Prostate gland (tissue), 2 donors: ENCODE measurements around the gene MARS1. TPM values are rescaled to one million over a fixed set of nuclear protein-coding genes. Genes with fewer than 3 reads are reported as not detected.
"Not testable (repeated sequence)": the region's sequence is repeated elsewhere in the genome, so short reads cannot be mapped to it uniquely, and the experiment has no call there.

Source experiments
- DNase-seq: peaks from one replicate; pipeline ENCODE4 v3.0.0-alpha.2; 2019; ENCODE audit warnings: low spot score
- H3K27ac ChIP-seq, 2 donors: fragments of 200-600 bp; sonication (generic); 2 replicates each; pipeline ENCODE4 v1.5.1; 2017 to 2019
- H3K27me3 ChIP-seq: fragments of 200-600 bp; sonication (generic); replicated peaks from 2 replicates; pipeline ENCODE4 v1.5.1; 2019; ENCODE audit not compliant: insufficient read depth
- H3K36me3 ChIP-seq, 2 donors: fragments of 200-600 bp; sonication (generic); 1 replicate in 1 of 2; 2 replicates in 1 of 2; pipeline versions ENCODE4 v1.5.1 to v1.8.1; 2017 to 2019
- H3K4me1 ChIP-seq: fragments of 200-600 bp; sonication (generic); replicated peaks from 2 replicates; pipeline ENCODE4 v1.5.1; 2019
- H3K4me3 ChIP-seq, 2 donors: fragments of 200-600 bp; sonication (generic); 2 replicates each; pipeline ENCODE4 v1.5.1; 2017 to 2019
- H3K9me3 ChIP-seq: fragments of 200-600 bp; sonication (generic); 2 replicates; pipeline ENCODE4 v1.5.1; 2017
- POLR2A ChIP-seq: fragments of 450-650 bp; IDR thresholded peaks from one replicate; pipeline ENCODE4 v1.6.1; 2016; ENCODE audit warnings: antibody characterized with exemption, mild to moderate bottlenecking
- POLR2AphosphoS5 ChIP-seq: sonication (generic); formaldehyde crosslinking; IDR thresholded peaks from one replicate; pipeline ENCODE4 v1.6.1; 2017; ENCODE audit warnings: antibody characterized with exemption
- WGBS: methylation state at CpG from one replicate; pipeline ENCODE4 v1.1.5; 2018; 5-methylcytosine and 5-hydroxymethylcytosine counted together
- intact Hi-C: fragments of 100-400 bp; cut with DNase I; formaldehyde crosslinking; loops from one replicate; pipeline ENCODE4 v1.14.2; 2022
- total RNA-seq, 2 donors: library from RNA; depleted of rRNA; stranded (reverse); fragments of >200 nt; gene quantifications; one replicate each; pipeline ENCODE4 v1.1.0, GENCODE V29; 2016
- TF ChIP-seq, protein P1 (sequence below), 4 experiments: fragments of 200-600 bp in 2 of 4; fragments of 450-650 bp in 2 of 4; sonication (generic) in 2 of 4; IDR thresholded peaks; 1 replicate in 3 of 4; 2 replicates in 1 of 4; pipeline ENCODE4 v1.5.1; 2016 to 2019; ENCODE audit warnings: antibody characterized with exemption in 4 of 4, mild to moderate bottlenecking in 2 of 4, moderate library complexity in 2 of 4

Gene MARS1
- total RNA-seq, 2 donors from 2014 or later: 67.2 to 90.0 TPM

DNA sequence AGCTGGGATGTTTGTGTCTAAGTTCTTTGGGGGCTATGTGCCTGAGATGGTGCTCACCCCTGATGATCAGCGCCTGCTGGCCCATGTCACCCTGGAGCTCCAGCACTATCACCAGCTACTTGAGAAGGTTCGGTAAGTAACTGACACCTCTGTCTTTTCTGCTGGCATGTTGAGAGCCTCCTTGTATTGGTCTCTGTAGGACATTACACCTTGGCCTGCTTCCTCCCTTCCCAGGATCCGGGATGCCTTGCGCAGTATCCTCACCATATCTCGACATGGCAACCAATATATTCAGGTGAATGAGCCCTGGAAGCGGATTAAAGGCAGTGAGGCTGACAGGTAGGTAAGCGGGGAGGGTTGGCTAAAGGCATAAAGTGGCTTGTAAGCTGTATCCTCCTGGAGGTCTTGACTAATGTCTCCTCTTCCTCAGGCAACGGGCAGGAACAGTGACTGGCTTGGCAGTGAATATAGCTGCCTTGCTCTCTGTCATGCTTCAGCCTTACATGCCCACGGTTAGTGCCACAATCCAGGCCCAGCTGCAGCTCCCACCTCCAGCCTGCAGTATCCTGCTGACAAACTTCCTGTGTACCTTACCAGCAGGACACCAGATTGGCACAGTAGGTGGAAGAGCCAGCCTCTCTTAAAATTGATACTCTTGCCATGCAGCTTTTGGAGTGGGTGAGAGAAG, 27.0 kb downstream of the MARS1 start:
- 87% methylated on average over 9 of the region's 9 CpGs for WGBS
- Histone ChIP-seq H3K9me3 (no peaks in the 10 kb centered on the region), H3K4me1 (peaks cover 5% of the 10 kb centered on the region), H3K27ac (peak overlapping the region; percentile 32 to 99), H3K27me3 (no peaks in the 10 kb centered on the region), H3K36me3 (peaks cover 3% of the 10 kb centered on the region in 2 donors), H3K4me3 (no peak overlapping the region)
- intact Hi-C loops: no loop called here
- no peak for DNase-seq
- TF ChIP-seq POLR2AphosphoS5 (peak; percentile 63), POLR2A (no peak)

DNA sequence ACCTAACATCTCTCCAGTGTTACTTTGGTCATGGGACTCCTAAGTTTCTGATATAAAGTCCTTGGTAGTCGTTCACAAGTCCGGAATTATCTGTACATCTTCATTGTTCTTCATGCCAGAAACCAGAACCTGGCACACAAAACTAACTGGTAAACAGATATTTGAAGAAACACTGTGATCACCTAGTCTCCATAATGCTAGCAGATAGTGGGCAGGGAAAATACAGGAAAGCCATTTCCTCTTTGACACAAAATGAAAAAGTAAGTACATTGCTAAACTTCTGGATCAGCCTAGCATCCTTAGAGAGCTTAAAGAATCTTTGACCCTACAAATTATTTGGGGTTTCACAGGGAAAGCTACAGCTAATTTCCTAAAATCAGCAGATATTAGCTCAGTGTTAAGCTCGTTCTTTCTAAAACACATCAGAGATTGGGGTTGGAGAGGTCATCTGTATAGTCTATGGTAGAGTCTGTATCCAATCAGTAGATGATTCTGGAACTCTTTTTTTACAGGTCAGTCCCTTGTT, 27.6 kb downstream of the MARS1 start:
- Histone ChIP-seq H3K4me1 (peaks cover 5% of the 10 kb centered on the region), H3K27ac (peak overlapping the region; percentile 32 to 99), H3K4me3 (no peak overlapping the region), H3K27me3 (no peaks in the 10 kb centered on the region), H3K36me3 (peaks cover 3% of the 10 kb centered on the region in 2 donors), H3K9me3 (no peaks in the 10 kb centered on the region)
- intact Hi-C loops: no loop called here
- WGBS: 43% methylated on average over 3 of the region's 3 CpGs
- TF ChIP-seq POLR2AphosphoS5: no peak
- TF ChIP-seq POLR2A: no peak
- TF ChIP-seq, protein P1, sequence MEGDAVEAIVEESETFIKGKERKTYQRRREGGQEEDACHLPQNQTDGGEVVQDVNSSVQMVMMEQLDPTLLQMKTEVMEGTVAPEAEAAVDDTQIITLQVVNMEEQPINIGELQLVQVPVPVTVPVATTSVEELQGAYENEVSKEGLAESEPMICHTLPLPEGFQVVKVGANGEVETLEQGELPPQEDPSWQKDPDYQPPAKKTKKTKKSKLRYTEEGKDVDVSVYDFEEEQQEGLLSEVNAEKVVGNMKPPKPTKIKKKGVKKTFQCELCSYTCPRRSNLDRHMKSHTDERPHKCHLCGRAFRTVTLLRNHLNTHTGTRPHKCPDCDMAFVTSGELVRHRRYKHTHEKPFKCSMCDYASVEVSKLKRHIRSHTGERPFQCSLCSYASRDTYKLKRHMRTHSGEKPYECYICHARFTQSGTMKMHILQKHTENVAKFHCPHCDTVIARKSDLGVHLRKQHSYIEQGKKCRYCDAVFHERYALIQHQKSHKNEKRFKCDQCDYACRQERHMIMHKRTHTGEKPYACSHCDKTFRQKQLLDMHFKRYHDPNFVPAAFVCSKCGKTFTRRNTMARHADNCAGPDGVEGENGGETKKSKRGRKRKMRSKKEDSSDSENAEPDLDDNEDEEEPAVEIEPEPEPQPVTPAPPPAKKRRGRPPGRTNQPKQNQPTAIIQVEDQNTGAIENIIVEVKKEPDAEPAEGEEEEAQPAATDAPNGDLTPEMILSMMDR (IDR thresholded peaks at IDR 0.05): no peak
- DNase-seq: no peak

- WGBS: 82% methylated on average over 11 of the region's 11 CpGs
- DNase-seq: no peak
- H3K4me1 ChIP-seq: peaks cover 5% of the 10 kb centered on the region
- no peak overlapping the region for H3K4me3 ChIP-seq
- peaks cover 3% of the 10 kb centered on the region in 2 donors for H3K36me3 ChIP-seq
- H3K9me3 ChIP-seq: no peaks in the 10 kb centered on the region
- intact Hi-C loops: no loop called here
- no peaks in the 10 kb centered on the region for H3K27me3 ChIP-seq
- peak overlapping the region in 1 of 2 donors; percentile 99 for H3K27ac ChIP-seq
- TF ChIP-seq, protein P1 (IDR thresholded peaks at IDR 0.05): no peak
- TF ChIP-seq POLR2AphosphoS5 (no peak), POLR2A (no peak)
These were observed 28.2 kb downstream of the MARS1 start for GRCh38 chr12:57515934-57516541.

DNA sequence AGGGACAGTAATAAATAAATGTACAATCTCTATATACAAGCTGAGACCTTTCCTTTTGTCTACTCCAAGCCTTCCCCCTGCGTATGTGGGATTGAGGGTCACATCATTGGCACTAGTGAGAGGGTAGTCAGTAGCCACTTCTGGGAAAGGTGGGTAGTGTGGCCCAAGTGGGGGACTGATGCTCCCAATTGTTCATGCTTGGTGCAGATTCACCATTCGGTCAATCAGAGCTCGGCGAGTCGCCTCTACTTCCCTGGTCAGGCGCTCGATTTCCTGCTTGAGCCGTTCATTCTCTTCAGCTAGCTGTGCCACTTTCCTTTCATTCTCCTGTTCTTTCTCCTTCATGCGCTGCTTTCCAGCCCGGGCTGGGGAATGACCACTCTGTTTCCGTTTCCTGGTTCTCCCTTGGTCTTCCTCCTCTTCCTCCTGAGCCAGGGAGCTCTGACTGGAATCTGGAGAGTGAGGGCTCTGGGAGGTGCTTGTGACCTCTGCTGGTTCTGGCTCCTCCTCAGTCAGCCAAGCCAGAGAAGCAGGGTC, 28.8 kb downstream of the MARS1 start:
- Histone ChIP-seq H3K36me3 (peaks cover 2 to 3% of the 10 kb centered on the region in 2 donors), H3K9me3 (no peaks in the 10 kb centered on the region), H3K4me3 (no peak overlapping the region), H3K27me3 (no peaks in the 10 kb centered on the region), H3K27ac (peak overlapping the region; percentile 99), H3K4me1 (peaks cover 5% of the 10 kb centered on the region)
- intact Hi-C loops: no loop called here
- TF ChIP-seq, protein P1 (IDR thresholded peaks at IDR 0.05): no peak
- TF ChIP-seq POLR2AphosphoS5 (no peak), POLR2A (no peak)
- WGBS: 90% methylated on average over 11 of the region's 11 CpGs
- DNase-seq: no peak

DNA sequence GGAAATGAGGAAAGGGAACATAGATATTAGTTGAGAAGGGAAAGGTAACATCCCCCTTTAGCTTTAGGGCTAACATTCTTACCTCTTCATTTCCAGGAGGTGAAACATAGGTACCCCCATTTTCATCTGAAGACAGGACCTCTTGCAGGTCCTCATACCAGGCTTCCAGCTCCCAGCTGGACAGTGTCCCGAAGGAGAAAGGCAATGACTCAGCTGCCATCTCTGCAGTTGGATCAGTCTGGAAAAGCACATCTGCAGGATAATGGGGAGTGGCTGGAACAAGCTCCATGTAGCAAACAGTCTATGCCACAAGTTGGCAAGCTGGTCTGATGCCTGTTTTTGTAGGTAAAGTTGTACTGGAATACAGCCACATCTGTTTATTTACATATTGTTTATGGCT, 29.3 kb downstream of the MARS1 start:
- Histone ChIP-seq H3K9me3 (no peaks in the 10 kb centered on the region), H3K27ac (peak overlapping the region; percentile 99), H3K4me1 (peaks cover 5% of the 10 kb centered on the region), H3K36me3 (peaks cover 0 to 3% of the 10 kb centered on the region in 2 donors), H3K27me3 (no peaks in the 10 kb centered on the region), H3K4me3 (no peak overlapping the region)
- 6% methylated on average over 1 of the region's 1 CpG for WGBS
- intact Hi-C loops: no loop called here
- DNase-seq: peak; percentile 29
- TF ChIP-seq, protein P1 (IDR thresholded peaks at IDR 0.05): no peak
- TF ChIP-seq POLR2A: no peak
- TF ChIP-seq POLR2AphosphoS5: no peak

- WGBS: 85% methylated on average over 10 of the region's 10 CpGs
- intact Hi-C loops: not testable (repeated sequence)
These were observed 29.9 kb downstream of the MARS1 start for GRCh38 chr12:57517718-57518117.

More at GRCh38 chr12:57517718-57518117, 29.9 kb downstream of the MARS1 start:
- H3K4me3 ChIP-seq, DNase-seq, H3K36me3 ChIP-seq, H3K27me3 ChIP-seq, H3K9me3 ChIP-seq, H3K4me1 ChIP-seq: not testable (repeated sequence)
- peak overlapping the region; percentile 99 for H3K27ac ChIP-seq
